ENCODE results near the gene CEP20.

DNA sequence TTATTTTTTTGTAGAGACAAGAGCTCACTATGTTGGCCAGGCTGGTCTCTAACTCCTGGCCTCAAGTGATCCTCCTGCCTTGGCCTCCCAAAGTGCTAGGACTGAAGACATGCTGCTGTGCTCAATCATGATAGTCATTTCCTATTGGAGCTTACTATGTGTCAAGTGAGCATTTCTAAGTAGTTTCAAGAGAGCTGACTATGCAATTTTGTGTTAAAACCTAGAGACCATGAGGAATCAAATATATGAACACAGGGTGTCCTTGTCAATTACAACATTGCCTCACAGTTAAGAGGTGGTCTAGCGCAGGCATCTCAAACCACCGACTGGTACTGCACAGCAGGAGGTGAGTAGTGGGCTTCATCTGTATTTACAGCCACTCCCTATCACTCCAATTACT, 69.4 kb downstream of the CEP20 start:
- TF ChIP-seq GATA2 (IDR thresholded peaks at IDR 0.05; ENCODE audit: low read depth, low read length): no peak
- no peak for TF ChIP-seq GATA3 (IDR thresholded peaks at IDR 0.05; ENCODE audit: low read depth, low read length)

Measured in SH-SY5Y (cell line).